ENCODE data around the gene CLEC1B.
"Not testable (repeated sequence)": the region's sequence is repeated elsewhere in the genome, so short reads cannot be mapped to it uniquely, and the experiment has no call there.

CLEC1B gene

GRCh38 chr12:9973949-9974348, 25.0 kb downstream of the CLEC1B start:
- DNase-seq, result no peak

DNA sequence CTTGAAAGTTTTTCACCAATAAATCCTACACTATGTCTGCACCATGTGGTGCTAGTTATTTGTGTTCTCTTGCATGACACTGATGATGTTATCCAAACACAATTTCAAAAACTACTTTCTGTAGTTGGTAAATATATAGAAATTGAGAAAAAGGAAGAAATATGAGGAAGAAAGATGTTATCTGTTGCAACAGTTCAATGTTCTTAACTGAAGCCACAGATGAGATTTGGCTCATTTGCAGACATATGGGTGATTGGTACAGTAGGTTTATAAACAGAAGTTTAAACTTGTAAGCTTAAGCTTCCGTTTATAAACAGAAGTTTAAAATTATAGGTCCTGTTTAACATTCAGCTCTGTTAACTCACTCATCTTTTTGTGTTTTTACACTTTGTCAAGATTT, 27.7 kb downstream of the CLEC1B start, which contains the start of gene CLEC12A:
CLEC12A (plus strand) TSS at position 229 of the 400 bp plus-strand sequence. CDS start 188 bp downstream, outside the sequence.
- no peak for DNase-seq

DNA sequence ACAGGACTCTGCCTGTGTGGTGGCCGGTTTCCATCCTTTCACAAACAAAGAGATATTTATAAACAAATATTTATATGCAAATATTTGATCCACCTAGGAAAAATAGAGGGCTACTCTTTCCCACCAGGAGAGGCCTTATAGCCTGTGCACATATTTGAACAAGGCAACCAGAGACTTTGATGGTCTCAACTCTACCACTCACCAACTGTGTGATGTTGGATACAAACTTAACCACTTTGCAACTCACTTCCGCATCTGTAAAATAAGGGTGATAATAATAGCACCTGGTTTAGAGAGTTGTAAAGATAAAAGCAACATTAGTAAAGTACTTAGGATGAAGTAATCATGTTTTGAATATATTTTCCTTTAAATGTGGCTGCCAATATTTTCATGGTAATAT, 29.2 kb downstream of the CLEC1B start:
- no peak for DNase-seq

GRCh38 chr12:9961901-9962300, 37.0 kb downstream of the CLEC1B start:
- DNase-seq, result no peak

GRCh38 chr12:9961106-9961505, 37.8 kb downstream of the CLEC1B start:
- DNase-seq, result no peak

- no peak for DNase-seq
These were observed 38.3 kb downstream of the CLEC1B start for GRCh38 chr12:9960590-9960989.

- DNase-seq, result no peak
These were observed 41.1 kb downstream of the CLEC1B start for GRCh38 chr12:9957834-9958233.

GRCh38 chr12:9952954-9953729, 45.8 kb downstream of the CLEC1B start:
- not testable (repeated sequence) for DNase-seq

- DNase-seq, result no peak
These were observed 47.8 kb downstream of the CLEC1B start for GRCh38 chr12:9951026-9951675.

DNA sequence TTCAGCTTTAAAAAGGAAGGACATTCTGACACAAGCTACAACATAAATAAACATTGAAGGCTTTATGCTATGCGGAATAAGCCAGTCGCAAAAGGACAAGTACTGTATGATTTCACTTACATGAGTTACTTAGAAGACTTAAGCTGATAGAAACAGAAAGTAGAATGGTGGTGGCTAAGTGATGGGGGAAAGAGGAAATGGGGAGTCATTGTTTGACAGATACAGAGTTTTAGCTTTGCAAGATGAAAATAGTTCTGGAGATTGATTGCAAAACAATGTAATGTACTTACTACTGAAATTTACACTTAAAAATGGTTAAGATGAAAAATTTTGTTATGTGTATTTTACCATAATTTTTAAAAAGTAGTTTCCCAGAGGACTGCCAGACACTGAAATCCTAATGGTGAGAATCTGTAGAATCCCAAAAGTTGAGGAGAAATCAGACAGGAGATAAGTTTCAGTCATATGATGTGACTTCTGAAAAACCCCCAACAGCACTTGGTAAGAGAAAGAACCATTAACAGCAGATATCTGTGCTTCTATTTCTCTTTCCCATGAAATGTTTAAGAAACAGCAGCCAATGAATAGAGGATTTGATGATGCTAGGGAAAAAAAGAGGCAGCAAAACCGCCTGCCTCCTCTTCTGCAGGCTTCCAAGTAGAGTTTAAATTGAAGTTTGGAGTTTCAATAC, 50.2 kb downstream of the CLEC1B start:
- no peak for DNase-seq

- no peak for DNase-seq
These were observed 51.2 kb downstream of the CLEC1B start for GRCh38 chr12:9947674-9948073.

GRCh38 chr12:9944391-9944790, 54.5 kb downstream of the CLEC1B start:
- DNase-seq, result no peak

- DNase-seq, result peak; percentile 16
These were observed 55.7 kb downstream of the CLEC1B start for GRCh38 chr12:9943240-9943639.

All from activated naive CD4-positive, alpha-beta T cell treated with anti-CD3 and anti-CD28 coated beads, Interleukin-2, amount 50 U/mL, for 16 hours (primary cell).